Measurements from ENCODE around the gene PRKAG2.

- TF ChIP-seq CTCF (IDR thresholded peaks at IDR 0.05; ENCODE audit: insufficient read depth, low read length, poor library complexity, severe bottlenecking): no peak
- TF ChIP-seq EZH2phosphoT487 (conservative IDR thresholded peaks at IDR 0.05; ENCODE audit: low read length): no peak
Measured at GRCh38 chr7:151697515-151697895, 179.4 kb downstream of the PRKAG2 start.
